ENCODE results near the gene MYT1. TPM values are rescaled to one million over a fixed set of nuclear protein-coding genes. Genes with fewer than 3 reads are reported as not detected.

The MYT1 gene
- total and polyA plus RNA-seq, 9 of the 15 experiments (the other 6 are each of a cell fraction or from before 2014, with no cell fraction given): 0.02 to 0.12 (median 0.06) TPM; not detected in 4

GRCh38 chr20:64277571-64278316, 113.5 kb downstream of the MYT1 start:
- CTCF ChIA-PET (ENCODE audit: low intra/inter-chr PET ratio): no interaction called here
- no peak overlapping the region for H3K4me2 ChIP-seq (ENCODE audit: insufficient read depth, low read length)
- in situ Hi-C loops (cut with MboI): no loop called here
- TF ChIP-seq SAP30 (IDR thresholded peaks at IDR 0.05; ENCODE audit: borderline replicate concordance, insufficient read depth, low read depth, low read length, poor library complexity, severe bottlenecking) (no peak), TGIF2 (CRISPR knock-in tag; IDR thresholded peaks at IDR 0.05) (no peak), NRF1 (conservative IDR thresholded peaks at IDR 0.05 in 1 of 2, IDR thresholded peaks at IDR 0.05 in 1 of 2) (no peak), CXXC5 (CRISPR knock-in tag; IDR thresholded peaks at IDR 0.05) (no peak), ZNF311 (CRISPR knock-in tag; IDR thresholded peaks at IDR 0.05) (no peak), SAFB (IDR thresholded peaks at IDR 0.05; ENCODE audit: borderline replicate concordance, low read depth, low read length) (no peak), TCFL5 (CRISPR knock-in tag; conservative IDR thresholded peaks at IDR 0.05) (no peak), ZNF146 (CRISPR knock-in tag; IDR thresholded peaks at IDR 0.05; ENCODE audit: unreplicated experiment) (no peak), RHOXF2B (CRISPR knock-in tag; conservative IDR thresholded peaks at IDR 0.05) (no peak), ZNF175 (CRISPR knock-in tag; IDR thresholded peaks at IDR 0.05; ENCODE audit: low read depth) (no peak), ETS1 (conservative IDR thresholded peaks at IDR 0.05; ENCODE audit: control insufficient read depth, low read depth, low read length) (no peak), ZHX1 (conservative IDR thresholded peaks at IDR 0.05; ENCODE audit: low read length) (no peak), ZNF609 (CRISPR knock-in tag; IDR thresholded peaks at IDR 0.05; ENCODE audit: borderline replicate concordance) (no peak)

More at GRCh38 chr20:64277571-64278316, 113.5 kb downstream of the MYT1 start:
- no peaks in the 10 kb centered on the region for H4K20me1 ChIP-seq (replicated peaks; ENCODE audit: control insufficient read depth, insufficient read depth, low read length)
- no peak overlapping the region for H3K4me3 ChIP-seq
- POLR2A ChIA-PET: no interaction called here
- WGBS (ENCODE audit: insufficient coverage, low coverage, missing lambda C conversion rate): 30% methylated on average over 8 of the region's 10 CpGs
- no peak overlapping the region for H3K27ac ChIP-seq (ENCODE audit: extremely low read depth, low read depth, low read length)
- BruUV-seq (replicated peaks): no TSS peak
- no peaks in the 10 kb centered on the region for H3K9me3 ChIP-seq (replicated peaks; ENCODE audit: control insufficient read depth, insufficient read depth, low read depth, low read length)
- H3K36me3 ChIP-seq (ENCODE audit: control insufficient read depth, insufficient read depth, low read length): peaks cover 6% of the 10 kb centered on the region; the same call in 1 of the 3 replicates
- H3K79me2 ChIP-seq (ENCODE audit: control insufficient read depth, insufficient read depth, low read length): no peaks in the 10 kb centered on the region
- H2AFZ ChIP-seq (ENCODE audit: low read depth, low read length): no peak overlapping the region
- ATAC-seq (no peak), DNase-seq (ENCODE audit: extremely low read depth in 1 of 4, low spot score in 3 of 4) (no peak), FAIRE-seq (no peak)
- H3K9ac ChIP-seq (ENCODE audit: insufficient read depth in 1 of 2, low read depth in 2 of 2, low read length in 2 of 2): no peak overlapping the region
- H3K4me1 ChIP-seq (replicated peaks in 1 of 2; ENCODE audit: control insufficient read depth in 2 of 2, insufficient read depth in 2 of 2, low read length in 2 of 2): no peaks in the 10 kb centered on the region
- intact Hi-C loops (cut with micrococcal nuclease): no loop called here
- no peaks in the 10 kb centered on the region for H3K27me3 ChIP-seq (ENCODE audit: control insufficient read depth in 2 of 2, insufficient read depth in 2 of 2, low read length in 2 of 2)
- H3K9me1 ChIP-seq (ENCODE audit: control insufficient read depth, insufficient read depth, low read length): peaks cover 4% of the 10 kb centered on the region
